Fibroblast of villous mesenchyme (primary cell): Measurements from ENCODE around the gene GMDS. TPM values are rescaled to one million over a fixed set of nuclear protein-coding genes. Genes with fewer than 3 reads are reported as not detected.

Source experiments
- DNase-seq: peaks from one replicate; pipeline ENCODE4 v3.0.0-alpha.2; 2010; ENCODE audit warnings: low read depth
- H3K4me3 ChIP-seq: 2 replicates; pipeline ENCODE4 v1.5.1; 2011; ENCODE audit warnings: low read depth, mild to moderate bottlenecking, low read length
- CTCF ChIP-seq: IDR thresholded peaks from 2 replicates; pipeline ENCODE4 v1.5.1; 2012; ENCODE audit warnings: low read depth, mild to moderate bottlenecking, low read length; ENCODE audit not compliant: insufficient read depth
- total RNA-seq: library from RNA; depleted of rRNA; stranded (reverse); fragments of >200 nt; gene quantifications from 2 replicates; pipeline ENCODE4 v1.2.3, GENCODE V29; 2012

GMDS gene
- total RNA-seq, 1 donor: 6.5 TPM

- H3K4me3 ChIP-seq: no peak overlapping the region
- DNase-seq: no peak
- no peak for TF ChIP-seq CTCF
Measured at GRCh38 chr6:2266841-2267240, 21.4 kb upstream of the GMDS start.

GRCh38 chr6:2266031-2266795, 20.8 kb upstream of the GMDS start:
- no peak for TF ChIP-seq CTCF
- no peak overlapping the region for H3K4me3 ChIP-seq
- DNase-seq: no peak

- no peak overlapping the region for H3K4me3 ChIP-seq
- TF ChIP-seq CTCF: no peak
- DNase-seq: no peak
Measured at GRCh38 chr6:2264932-2265331, 19.5 kb upstream of the GMDS start.

DNA sequence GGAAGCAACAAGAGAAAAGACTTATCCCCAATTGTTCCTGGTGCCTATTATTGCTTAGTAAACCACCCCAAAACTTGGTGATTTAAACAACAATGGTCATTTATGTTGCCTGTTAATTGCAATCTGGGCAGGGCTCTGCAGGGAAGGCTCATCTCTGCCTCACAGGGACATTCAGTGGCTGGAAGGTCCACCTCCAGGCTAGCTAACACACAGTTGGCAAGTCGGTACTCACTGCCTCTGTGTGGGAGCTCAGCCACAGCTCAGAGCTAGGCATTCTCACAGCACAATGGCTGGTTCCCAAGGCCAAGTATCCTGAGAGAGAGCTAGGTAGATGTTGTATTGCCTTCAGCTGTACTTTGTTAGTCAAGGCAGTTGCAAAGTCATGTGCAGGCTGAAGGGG, 18.5 kb upstream of the GMDS start:
- no peak for DNase-seq
- H3K4me3 ChIP-seq: no peak overlapping the region
- TF ChIP-seq CTCF: no peak

GRCh38 chr6:2259574-2259973, 14.2 kb upstream of the GMDS start:
- TF ChIP-seq CTCF: no peak
- no peak overlapping the region for H3K4me3 ChIP-seq
- no peak for DNase-seq

GRCh38 chr6:2259002-2259494, 13.6 kb upstream of the GMDS start:
- DNase-seq: no peak
- no peak for TF ChIP-seq CTCF
- no peak overlapping the region for H3K4me3 ChIP-seq

DNA sequence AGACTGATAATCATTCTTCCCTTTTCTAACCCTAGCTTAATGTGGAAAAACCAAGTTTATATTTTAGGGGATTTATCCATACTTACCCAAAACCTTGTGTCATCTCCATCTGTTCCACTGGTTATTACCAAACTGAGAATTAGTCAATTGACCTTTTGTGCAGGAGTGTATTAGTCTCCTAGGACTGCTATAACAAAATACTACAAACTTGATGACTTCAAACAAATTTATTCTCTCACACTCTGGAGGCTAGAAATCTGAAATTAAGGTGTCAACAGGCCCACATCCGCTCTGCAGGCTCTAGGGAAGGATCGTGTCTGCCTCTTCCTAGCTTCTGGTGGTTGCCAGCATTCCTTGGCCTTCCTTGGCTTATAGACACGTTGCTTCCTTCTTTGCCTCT, 12.7 kb upstream of the GMDS start:
- H3K4me3 ChIP-seq: no peak overlapping the region
- DNase-seq: no peak
- no peak for TF ChIP-seq CTCF
